ENCODE results near the gene NT5M.
"Not testable (repeated sequence)": the region's sequence is repeated elsewhere in the genome, so short reads cannot be mapped to it uniquely, and the experiment has no call there.

NT5M gene

GRCh38 chr17:17377071-17377967 is 74.1 kb downstream of the NT5M start:
- no peak for DNase-seq

GRCh38 chr17:17379197-17379991 is 76.2 kb downstream of the NT5M start:
- no peak for DNase-seq

DNA sequence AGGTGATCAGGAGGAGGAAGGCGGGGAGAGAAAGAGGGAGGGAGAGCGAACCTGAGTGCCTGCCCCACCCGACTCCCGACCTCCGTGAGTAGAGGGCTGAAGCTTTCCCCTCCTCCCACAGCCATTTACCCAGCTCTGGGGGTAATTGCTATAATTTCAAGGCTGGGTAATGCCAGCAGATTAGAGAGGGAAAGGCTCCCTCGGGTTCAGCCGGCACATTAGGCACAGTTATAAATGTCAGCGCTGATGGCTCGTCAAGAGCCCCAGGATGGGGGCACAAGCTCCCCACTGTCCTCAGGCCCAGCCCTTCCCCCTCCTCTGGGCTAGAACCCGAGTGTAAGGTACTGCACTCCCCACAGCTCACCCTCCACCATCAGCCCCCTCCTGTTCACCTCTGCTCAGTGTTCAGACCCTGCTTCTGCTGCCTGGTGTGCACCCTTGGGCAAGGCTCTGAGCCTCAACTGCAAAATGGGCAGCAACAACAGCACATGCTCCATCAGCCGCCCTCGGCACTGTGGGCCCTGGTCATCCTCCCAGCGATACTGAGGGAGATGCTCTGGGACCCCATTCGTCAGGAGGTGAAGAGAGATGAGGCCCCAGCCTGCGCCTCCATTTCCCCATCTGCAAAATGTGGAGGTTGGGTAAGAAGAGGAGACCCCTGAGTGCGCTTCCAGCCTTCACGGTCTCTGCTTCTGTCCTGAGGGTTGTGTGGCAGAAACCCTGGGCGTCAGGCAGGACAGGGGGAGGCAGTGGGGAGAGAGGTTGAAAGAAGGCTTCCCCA is 77.2 kb downstream of the NT5M start:
- no peak for DNase-seq

DNA sequence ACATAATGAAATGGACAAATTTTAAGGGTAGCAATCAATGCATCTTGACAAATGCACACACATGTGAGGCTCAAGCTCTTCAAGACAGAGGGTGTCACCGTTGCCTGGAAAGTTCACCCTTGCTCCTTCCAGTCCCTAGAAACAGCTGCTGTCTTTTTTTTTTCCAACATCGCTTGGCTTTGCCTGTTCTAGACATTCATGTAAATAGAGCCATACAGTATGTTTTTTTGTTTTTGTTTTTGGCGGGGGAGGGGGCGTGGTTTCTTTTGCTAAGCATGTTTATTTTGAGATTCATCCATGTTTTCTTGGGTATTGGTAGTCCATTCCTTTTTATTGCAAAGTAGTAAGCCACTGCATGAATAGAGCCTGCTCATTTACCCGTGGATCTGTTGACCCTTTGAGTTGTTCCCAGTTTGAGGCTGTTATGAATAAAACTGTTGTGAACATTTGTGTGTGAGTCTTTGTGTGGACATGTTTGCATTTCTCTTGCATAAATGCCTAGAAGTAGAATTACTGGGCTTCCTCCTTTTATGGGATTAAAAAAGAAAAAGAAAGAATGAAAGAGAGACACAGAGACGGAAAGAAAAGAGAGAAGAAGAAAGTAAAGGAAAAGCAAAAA is 78.4 kb downstream of the NT5M start:
- DNase-seq: no peak

DNA sequence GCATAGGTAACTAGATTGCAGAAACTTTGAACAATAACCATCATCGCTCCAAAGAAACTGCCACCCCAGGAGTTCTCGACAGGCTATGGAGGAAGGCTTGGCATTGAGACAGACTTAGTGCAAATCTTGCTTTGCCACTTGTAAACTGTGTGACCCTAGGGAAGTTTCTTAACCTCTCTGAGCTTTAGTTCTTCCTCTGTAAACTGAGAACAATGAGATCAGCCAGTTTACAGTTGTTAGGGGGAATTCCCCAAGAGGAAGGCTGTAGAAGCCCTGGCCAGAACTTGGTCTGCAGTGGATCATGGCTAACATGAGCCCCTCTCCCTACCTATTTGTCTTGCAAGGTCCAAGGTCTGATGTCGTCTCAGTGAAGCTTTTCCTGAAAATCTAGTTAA is 78.9 kb downstream of the NT5M start:
- no peak for DNase-seq

GRCh38 chr17:17382971-17383370 is 79.8 kb downstream of the NT5M start:
- DNase-seq: no peak

- DNase-seq: not testable (repeated sequence)
Measured at GRCh38 chr17:17383431-17384290, 80.5 kb downstream of the NT5M start.

- no peak for DNase-seq
Measured at GRCh38 chr17:17384291-17384615, 81.1 kb downstream of the NT5M start.

GRCh38 chr17:17384961-17385360 is 81.8 kb downstream of the NT5M start:
- DNase-seq: no peak

DNA sequence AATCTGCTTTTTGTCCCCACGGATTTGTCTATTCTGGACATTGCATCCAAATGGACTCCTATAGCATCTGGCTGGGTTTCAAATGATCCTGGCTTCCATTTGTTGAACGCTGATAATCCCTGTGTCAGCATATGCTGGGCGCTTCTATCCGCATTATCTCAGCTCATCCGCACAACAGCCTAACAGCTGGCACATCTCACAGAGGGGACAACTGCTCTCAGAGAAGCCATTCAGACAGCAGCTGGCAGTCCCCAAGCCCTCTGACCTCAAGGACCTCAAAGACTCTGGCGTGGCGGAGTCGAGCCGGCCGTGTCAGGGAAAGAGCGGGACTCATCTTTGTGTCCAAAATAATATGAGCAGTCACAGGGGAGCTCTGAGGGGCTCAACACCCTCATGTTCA is 82.3 kb downstream of the NT5M start:
- DNase-seq: no peak

DNA sequence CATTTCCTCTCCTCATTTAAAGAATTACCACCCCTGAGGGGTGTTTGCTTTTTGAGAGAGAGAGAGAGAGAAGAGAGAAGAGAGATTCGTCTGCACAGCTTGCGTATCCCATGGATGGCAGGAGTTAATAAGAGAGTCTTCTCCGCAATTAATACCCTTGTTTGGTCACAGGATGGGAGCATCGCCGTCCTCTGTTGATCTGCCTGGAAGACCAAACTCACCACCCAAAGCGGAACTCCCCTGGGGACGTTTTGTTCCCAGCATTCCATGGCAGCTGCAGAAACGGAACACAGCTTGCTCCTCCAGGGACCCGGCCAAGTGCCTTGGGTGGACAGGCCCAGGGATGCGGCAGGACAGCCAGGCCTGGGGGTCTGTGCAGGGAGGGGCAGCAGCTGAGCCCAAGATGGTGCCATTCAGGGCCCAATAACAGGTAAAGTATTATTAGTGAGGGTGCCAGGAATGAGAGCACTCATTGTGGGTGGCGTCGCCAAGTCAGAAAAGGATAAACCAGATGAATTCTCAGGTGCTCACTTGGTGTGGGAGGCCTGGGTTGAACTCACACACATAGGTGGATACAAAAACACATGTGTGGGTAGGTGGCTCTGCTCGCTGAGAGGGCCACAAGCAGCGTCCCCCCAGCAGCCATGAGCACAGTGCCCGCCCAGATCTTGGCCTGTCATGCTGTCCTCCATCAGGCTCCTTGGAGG is 83.1 kb downstream of the NT5M start:
- no peak for DNase-seq

DNA sequence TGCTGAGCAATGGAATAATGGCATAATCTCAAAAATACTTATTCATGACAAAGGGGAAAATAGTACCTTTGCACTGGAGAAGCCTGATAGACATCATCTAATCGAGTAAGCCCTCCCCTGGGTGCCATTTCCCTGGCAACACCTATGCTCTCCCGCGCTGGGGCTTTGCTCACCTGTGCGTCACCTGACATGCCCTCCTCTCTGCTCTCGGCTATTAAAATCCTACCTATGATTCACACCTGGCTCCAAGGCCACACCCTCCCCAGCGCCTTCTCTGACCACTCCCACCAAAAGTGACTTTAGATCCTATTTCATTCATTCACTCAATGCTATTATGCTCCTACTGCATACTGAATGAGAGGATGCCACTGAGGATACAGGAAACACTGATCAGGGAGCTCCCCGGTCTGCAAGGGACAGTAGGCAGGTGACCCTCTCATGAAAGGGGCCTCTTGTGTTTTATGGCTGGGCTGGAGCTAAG is 83.9 kb downstream of the NT5M start:
- DNase-seq: no peak

- DNase-seq: peak; percentile 95 to 98
Measured at GRCh38 chr17:17387498-17388362, 84.6 kb downstream of the NT5M start.

GRCh38 chr17:17388657-17389496 is 85.7 kb downstream of the NT5M start:
- no peak for DNase-seq

GRCh38 chr17:17391668-17392370 is 88.6 kb downstream of the NT5M start:
- DNase-seq: no peak

- DNase-seq: no peak
Measured at GRCh38 chr17:17393976-17394375, 90.8 kb downstream of the NT5M start.

- no peak for DNase-seq
Measured at GRCh38 chr17:17394494-17394893, 91.3 kb downstream of the NT5M start.

DNA sequence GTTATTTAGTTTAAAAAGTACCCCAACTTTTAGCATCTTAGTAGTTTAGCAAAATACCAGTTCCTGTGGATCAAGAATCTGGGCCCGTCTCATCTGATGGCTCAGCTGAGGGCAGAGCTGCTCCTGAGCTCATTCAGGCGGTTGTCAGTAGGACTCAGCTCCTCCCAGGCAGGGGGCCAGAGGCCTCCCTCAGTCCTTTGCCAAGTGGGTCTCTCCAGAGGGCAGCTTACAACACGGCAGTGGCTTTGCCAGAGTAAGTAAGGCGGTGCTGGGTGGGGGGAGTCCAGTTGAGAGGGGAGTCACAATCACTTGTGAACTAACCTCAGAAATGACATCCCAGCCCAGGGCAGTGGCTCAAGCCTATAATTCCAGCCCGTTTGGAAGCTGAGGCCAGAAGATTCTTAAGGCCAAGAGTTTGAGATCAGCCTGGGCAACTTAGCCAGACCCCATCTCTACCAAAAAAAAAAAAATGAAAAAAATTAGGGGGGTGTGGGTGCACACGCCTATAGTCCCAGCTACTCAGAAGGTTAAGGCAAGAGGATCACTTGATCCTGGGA is 92.2 kb downstream of the NT5M start:
- DNase-seq: no peak
